Gastrocnemius medialis (tissue), 4 donors: ENCODE results near the gene CFAP77. TPM values are rescaled to one million over a fixed set of nuclear protein-coding genes. Genes with fewer than 3 reads are reported as not detected.

Source experiments
- ATAC-seq, 2 donors: fragments of 150-250 bp; one replicate each; pipeline ENCODE4 v1.9.1; 2016
- DNase-seq, 2 donors: peaks; one replicate each; pipeline ENCODE4 v3.0.0-alpha.2; 2019
- H3K27ac ChIP-seq, 4 donors: fragments of 200-600 bp; sonication (generic); 1 replicate in 1 of 4; 2 replicates in 3 of 4; pipeline ENCODE4 v1.5.1; 2016 to 2018; ENCODE audit warnings: mild to moderate bottlenecking in 2 of 4, moderate library complexity in 1 of 4
- H3K27me3 ChIP-seq, 3 donors: fragments of 200-600 bp; sonication (generic) in 2 of 3; 1 replicate in 1 of 3; 2 replicates in 2 of 3; pipeline versions ENCODE4 v1.5.1 to v1.6.0; 2016 to 2019; ENCODE audit warnings: mild to moderate bottlenecking in 1 of 3, moderate library complexity in 1 of 3
- H3K36me3 ChIP-seq, 2 donors: fragments of 200-600 bp; sonication (generic) in 1 of 2; one replicate each; pipeline ENCODE4 v1.5.1; 2017 to 2018
- H3K4me1 ChIP-seq, 2 donors: fragments of 200-600 bp; sonication (generic) in 1 of 2; one replicate each; pipeline ENCODE4 v1.5.1; 2016 to 2017; ENCODE audit warnings: mild to moderate bottlenecking in 2 of 2
- H3K4me3 ChIP-seq, 4 donors: fragments of 200-600 bp; sonication (generic) in 3 of 4; 1 replicate in 1 of 4; 2 replicates in 3 of 4; pipeline ENCODE4 v1.5.1; 2016 to 2019; ENCODE audit warnings: mild to moderate bottlenecking in 2 of 4
- H3K9me3 ChIP-seq, 3 donors: fragments of 200-600 bp; sonication (generic) in 2 of 3; 1 replicate in 1 of 3; 2 replicates in 2 of 3; pipeline ENCODE4 v1.5.1; 2016 to 2019
- CTCF ChIP-seq, 5 experiments: fragments of 450-650 bp in 3 of 5; fragments of 200-600 bp in 2 of 5; sonication (generic) in 2 of 5; IDR thresholded peaks in 4 of 5; conservative IDR thresholded peaks in 1 of 5; 1 replicate in 4 of 5; 2 replicates in 1 of 5; pipeline ENCODE4 v1.5.1; 2016 to 2019; ENCODE audit warnings: antibody characterized with exemption in 5 of 5, mild to moderate bottlenecking in 3 of 5, moderate library complexity in 3 of 5
- POLR2A ChIP-seq, 2 donors: fragments of 450-650 bp; IDR thresholded peaks; one replicate each; pipeline ENCODE4 v1.6.1; 2017; ENCODE audit warnings: antibody characterized with exemption in 2 of 2, mild to moderate bottlenecking in 2 of 2, moderate library complexity in 2 of 2
- in situ Hi-C, 4 donors: fragments of 200-750 bp; cut with MboI; loops; one replicate each; pipeline versions ENCODE4 v1.15.0 to v1.8.0; 2017; ENCODE audit warnings: low sequenced_read_pairs in 4 of 4
- intact Hi-C: fragments of 100-400 bp; cut with DNase I; formaldehyde crosslinking; loops from one replicate; pipeline ENCODE4 v1.15.1; 2023; ENCODE audit warnings: low total_unique reads
- total RNA-seq, 4 donors: library from RNA; depleted of rRNA; stranded (reverse); fragments of >200 nt; gene quantifications; one replicate each; pipeline versions ENCODE4 v1.1.0 to v1.2.3, GENCODE V29; 2016

The CFAP77 gene
- total RNA-seq, 4 donors from 2014 or later: not detected

- TF ChIP-seq POLR2A (IDR thresholded peaks at IDR 0.05): no peak
- TF ChIP-seq CTCF (IDR thresholded peaks at IDR 0.05 in 4 of 5, conservative IDR thresholded peaks at IDR 0.05 in 1 of 5): no peak
- Histone ChIP-seq H3K9me3 (no peaks in the 10 kb centered on the region), H3K4me1 (no peaks in the 10 kb centered on the region), H3K27me3 (peaks cover 17 to 31% (median 23%) of the 10 kb centered on the region in 3 donors), H3K4me3 (no peak overlapping the region), H3K36me3 (no peaks in the 10 kb centered on the region), H3K27ac (no peak overlapping the region)
- DNase-seq: no peak
- in situ Hi-C loops: loop anchor here (5.0 to 25.0 kb wide), 4 partner anchors 95 to 298 kb away; partner anchors contain the start of genes CFAP77 (in 1 of the 4) and TTF1 (in 1 of the 4)
- ATAC-seq: no peak
- intact Hi-C loops: loop anchor here (1.0 to 2.0 kb wide), 2 partner anchors 68 to 294 kb away; no protein-coding TSS in a partner anchor
Measured at GRCh38 chr9:132506977-132507669, 97.1 kb downstream of the CFAP77 start.

- H3K27ac ChIP-seq: no peak overlapping the region
- no peaks in the 10 kb centered on the region for H3K9me3 ChIP-seq
- in situ Hi-C loops (loop anchor here (5.0 to 25.0 kb wide), 4 partner anchors 96 to 297 kb away; partner anchors contain the start of genes CFAP77 (in 1 of the 4) and TTF1 (in 1 of the 4)), intact Hi-C loops (loop anchor here (1.0 to 2.0 kb wide), 2 partner anchors 67 to 293 kb away; no protein-coding TSS in a partner anchor)
- H3K4me1 ChIP-seq: no peaks in the 10 kb centered on the region
- TF ChIP-seq POLR2A (IDR thresholded peaks at IDR 0.05): no peak
- peak; percentile 35 to 79 (median 70) for TF ChIP-seq CTCF (IDR thresholded peaks at IDR 0.05 in 4 of 5, conservative IDR thresholded peaks at IDR 0.05 in 1 of 5)
- ATAC-seq: peak in 1 of 2 donors; percentile 60
- DNase-seq: peak; percentile 14 to 25
- no peaks in the 10 kb centered on the region for H3K36me3 ChIP-seq
- H3K4me3 ChIP-seq: no peak overlapping the region
- H3K27me3 ChIP-seq: peaks cover 17 to 33% (median 20%) of the 10 kb centered on the region in 3 donors
Measured at GRCh38 chr9:132507670-132508469, 97.9 kb downstream of the CFAP77 start.

- in situ Hi-C loops (loop anchor here (5.0 to 25.0 kb wide), 4 partner anchors 98 to 295 kb away; partner anchors contain the start of genes CFAP77 (in 1 of the 4) and TTF1 (in 1 of the 4)), intact Hi-C loops (no loop called here)
- H3K27ac ChIP-seq: no peak overlapping the region
- no peak overlapping the region for H3K4me3 ChIP-seq
- H3K9me3 ChIP-seq: no peaks in the 10 kb centered on the region
- peaks cover 10 to 40% (median 20%) of the 10 kb centered on the region in 3 donors for H3K27me3 ChIP-seq
- no peaks in the 10 kb centered on the region for H3K36me3 ChIP-seq
- DNase-seq (no peak), ATAC-seq (no peak)
- no peak for TF ChIP-seq CTCF (IDR thresholded peaks at IDR 0.05 in 4 of 5, conservative IDR thresholded peaks at IDR 0.05 in 1 of 5)
- no peak for TF ChIP-seq POLR2A (IDR thresholded peaks at IDR 0.05)
- no peaks in the 10 kb centered on the region for H3K4me1 ChIP-seq
Measured at GRCh38 chr9:132509928-132510874, 100.2 kb downstream of the CFAP77 start.
